ENCODE measurements around the gene PRKCZ. TPM values are rescaled to one million over a fixed set of nuclear protein-coding genes. Genes with fewer than 3 reads are reported as not detected.
A peak's percentile ranks its signal among the peaks of the same experiment; 100 is the strongest.

The PRKCZ gene
- total RNA-seq, 2 experiments from 2014 or later: 13.2 to 14.7 TPM

DNA sequence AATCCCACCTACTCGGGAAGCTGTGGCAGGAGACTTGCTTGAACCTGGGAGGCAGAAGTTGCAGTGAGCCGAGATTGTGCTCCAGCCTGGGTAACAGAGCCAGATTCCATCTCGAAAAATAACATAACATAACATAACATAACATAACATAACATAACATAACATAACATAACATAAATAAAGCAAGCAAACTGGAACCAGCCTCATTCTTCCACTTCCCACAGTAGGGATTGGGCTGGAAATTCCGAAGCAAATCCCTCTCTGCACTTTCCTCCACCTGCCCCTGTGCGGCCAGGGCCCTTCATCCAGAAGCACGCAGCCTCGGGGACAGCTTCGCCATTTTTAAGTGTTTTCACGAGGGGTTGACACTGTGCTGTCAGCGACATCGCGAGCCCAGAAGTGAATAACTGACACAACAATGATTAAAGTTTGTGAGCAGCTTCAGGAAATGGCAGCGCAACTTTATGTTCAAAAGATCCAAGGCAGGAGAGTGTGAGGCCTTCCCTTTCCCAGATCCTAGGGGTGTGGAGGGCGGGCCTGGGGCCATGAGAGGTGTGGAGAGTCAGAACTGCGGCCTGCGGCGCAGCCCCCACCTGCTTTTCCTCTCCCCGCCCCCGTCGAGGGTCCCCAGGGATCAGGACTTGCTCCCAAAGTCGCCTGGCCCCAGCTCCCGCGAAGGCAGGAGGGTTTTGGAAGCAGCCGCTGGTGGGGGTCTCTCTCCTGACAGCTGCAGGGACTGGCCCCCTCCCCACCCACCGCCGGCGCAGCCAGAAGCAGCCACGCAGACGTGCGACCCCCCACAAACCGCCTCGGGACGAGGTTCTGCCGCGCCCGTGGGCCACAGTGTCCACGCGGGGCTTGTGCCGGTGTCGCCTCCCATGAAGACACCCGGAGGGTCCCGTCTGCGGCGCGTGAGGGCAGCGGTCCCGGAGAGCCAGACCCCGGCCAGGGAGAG lies 31.7 kb upstream of the PRKCZ start:
- Mint-ChIP-seq H3K36me3 (no peaks in the 10 kb centered on the region), H3K27ac (no peak overlapping the region), H3K27me3 (peaks cover 58% of the 10 kb centered on the region), H3K4me1 (ENCODE audit: low read depth) (peaks cover 3% of the 10 kb centered on the region), H3K4me3 (peak overlapping the region; percentile 45), H3K9me3 (no peaks in the 10 kb centered on the region)
- ChIA-PET POLR2A (no interaction called here), CTCF (interaction anchor here (1.0 kb wide), 1 partner anchor 27 kb away, joined by 8 read pairs; no protein-coding TSS in a partner anchor)
- no peak for DNase-seq
- intact Hi-C loops (cut with micrococcal nuclease): no loop called here

DNA sequence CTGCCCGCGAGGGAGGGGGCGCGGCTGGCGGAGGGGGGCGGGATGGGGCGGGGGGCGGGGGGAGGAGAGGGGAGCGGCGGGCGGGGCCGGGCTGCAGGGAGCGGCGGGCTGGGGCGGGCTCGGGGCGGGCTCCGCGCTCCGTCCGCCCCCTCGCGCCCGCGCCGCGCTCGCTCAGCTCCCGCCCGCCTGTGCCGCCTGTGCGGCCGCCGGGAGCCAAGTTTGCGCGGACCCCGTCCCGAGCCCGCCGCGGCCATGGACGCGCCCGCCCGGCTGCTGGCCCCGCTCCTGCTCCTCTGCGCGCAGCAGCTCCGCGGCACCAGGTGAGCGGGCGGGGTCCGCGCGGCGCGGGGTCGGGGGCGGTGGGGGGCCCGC lies 31.1 kb upstream of the PRKCZ start, which contains the start of gene GABRD:
Gene GABRD (plus strand): TSS at position 174 of the 372 bp plus-strand sequence. CDS start 79 bp downstream, at position 253.
- Mint-ChIP-seq H3K27ac (no peak within 1 kb of the TSS), H3K9me3 (no peaks in the 10 kb centered on the region), H3K4me3 (peak within 1 kb of the TSS; percentile 45), H3K4me1 (ENCODE audit: low read depth) (peaks cover 3% of the 10 kb centered on the region), H3K27me3 (peaks cover 59% of the 10 kb centered on the region), H3K36me3 (no peaks in the 10 kb centered on the region)
- ChIA-PET POLR2A (no interaction called here), CTCF (interaction anchor here (1.0 kb wide), 1 partner anchor 26 kb away, joined by 8 read pairs; no protein-coding TSS in a partner anchor)
- DNase-seq: peak; percentile 15
- intact Hi-C loops (cut with micrococcal nuclease): no loop called here

DNA sequence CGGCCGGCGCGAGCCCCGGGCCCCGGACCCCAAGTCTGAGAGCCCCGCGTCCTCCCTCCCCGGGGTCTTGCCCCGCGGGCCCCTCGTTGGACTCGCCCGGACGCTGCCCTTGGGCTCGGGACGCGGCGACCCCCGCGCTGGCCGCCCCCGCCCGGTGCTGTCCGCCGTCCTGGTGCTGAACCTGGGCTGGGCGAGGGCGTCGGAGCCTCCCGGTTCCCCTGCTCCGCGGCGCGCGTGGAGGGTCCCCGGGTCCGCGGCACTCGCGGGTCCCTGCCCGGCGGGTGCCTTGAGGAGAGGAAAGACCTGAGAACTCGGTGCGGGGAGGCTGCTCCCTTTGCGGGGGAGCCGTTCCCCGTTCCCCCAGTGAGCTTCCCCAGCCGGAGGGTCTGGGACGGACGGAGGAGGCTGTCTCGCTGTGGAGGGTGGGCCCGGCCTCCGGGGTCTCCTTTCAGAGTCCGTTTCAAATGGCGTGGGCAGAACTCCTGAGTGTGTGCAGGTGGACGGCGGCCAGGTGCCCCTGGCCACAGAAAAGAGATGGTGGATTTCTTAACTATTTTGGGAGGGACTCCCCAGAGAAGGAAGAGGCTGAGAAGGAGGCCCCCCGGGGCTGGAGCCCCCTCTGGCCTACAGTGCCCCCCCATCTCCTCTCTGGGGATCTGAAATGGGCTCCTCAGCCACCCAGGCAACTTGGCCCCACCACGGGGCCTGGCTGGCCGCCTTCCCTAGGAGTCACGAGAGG lies 30.5 kb upstream of the PRKCZ start:
- DNase-seq: no peak
- Mint-ChIP-seq H3K36me3 (no peaks in the 10 kb centered on the region), H3K4me3 (no peak overlapping the region), H3K4me1 (ENCODE audit: low read depth) (peaks cover 3% of the 10 kb centered on the region), H3K27ac (no peak overlapping the region), H3K9me3 (no peaks in the 10 kb centered on the region), H3K27me3 (peaks cover 53% of the 10 kb centered on the region)
- CTCF ChIA-PET: interaction anchor here (1.0 kb wide), 1 partner anchor 25 kb away, joined by 8 read pairs; no protein-coding TSS in a partner anchor
- POLR2A ChIA-PET: no interaction called here
- intact Hi-C loops (cut with micrococcal nuclease): no loop called here

DNA sequence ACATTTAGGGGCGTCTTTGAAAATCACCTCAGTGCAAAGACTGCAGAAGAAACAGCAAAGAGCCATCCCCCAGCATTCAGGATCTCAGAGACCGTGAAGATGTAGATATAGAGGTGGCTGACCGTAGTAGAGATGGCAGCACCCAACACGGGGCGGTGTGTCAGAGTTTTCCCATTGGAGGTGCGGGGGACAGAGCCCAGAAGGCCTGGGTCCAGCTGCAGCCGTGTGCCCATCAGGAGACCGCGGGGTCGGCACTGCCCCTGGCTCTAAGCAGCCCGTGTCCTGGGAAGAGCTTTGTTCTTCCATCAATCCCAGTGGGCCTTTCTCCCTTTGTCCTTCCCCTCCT lies 29.9 kb upstream of the PRKCZ start:
- DNase-seq: no peak
- H3K9me3 Mint-ChIP-seq: no peaks in the 10 kb centered on the region
- intact Hi-C loops (cut with micrococcal nuclease): no loop called here
- H3K36me3 Mint-ChIP-seq: no peaks in the 10 kb centered on the region
- peaks cover 3% of the 10 kb centered on the region for H3K4me1 Mint-ChIP-seq (ENCODE audit: low read depth)
- H3K4me3 Mint-ChIP-seq: no peak overlapping the region
- peaks cover 48% of the 10 kb centered on the region for H3K27me3 Mint-ChIP-seq
- CTCF ChIA-PET: no interaction called here
- H3K27ac Mint-ChIP-seq: no peak overlapping the region
- POLR2A ChIA-PET: no interaction called here

DNA sequence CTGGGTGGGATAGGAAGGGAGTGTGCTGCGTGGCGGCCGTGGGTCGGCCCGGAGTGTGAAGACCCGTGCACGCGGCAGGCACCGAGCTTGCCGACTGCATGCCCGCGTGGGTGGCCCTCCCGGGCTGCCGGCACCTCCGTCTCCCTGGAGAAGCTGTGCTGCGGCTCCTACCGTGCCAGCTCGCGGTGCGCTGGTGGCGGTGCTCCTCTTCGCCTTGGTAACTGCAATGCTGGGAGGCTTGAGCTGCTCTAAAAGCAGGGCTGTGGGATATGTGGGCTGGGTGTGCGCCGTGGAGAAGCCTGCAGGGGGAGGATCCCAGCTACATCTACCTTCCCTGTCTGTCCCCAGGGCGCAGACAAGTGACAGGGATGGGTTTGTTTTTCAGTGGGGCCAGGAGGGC lies 28.7 kb upstream of the PRKCZ start:
- intact Hi-C loops (cut with micrococcal nuclease): no loop called here
- Mint-ChIP-seq H3K36me3 (no peaks in the 10 kb centered on the region), H3K4me1 (ENCODE audit: low read depth) (peaks cover 3% of the 10 kb centered on the region), H3K9me3 (no peaks in the 10 kb centered on the region), H3K4me3 (no peak overlapping the region), H3K27me3 (peaks cover 46% of the 10 kb centered on the region), H3K27ac (no peak overlapping the region)
- CTCF ChIA-PET: no interaction called here
- POLR2A ChIA-PET: no interaction called here
- DNase-seq: no peak

DNA sequence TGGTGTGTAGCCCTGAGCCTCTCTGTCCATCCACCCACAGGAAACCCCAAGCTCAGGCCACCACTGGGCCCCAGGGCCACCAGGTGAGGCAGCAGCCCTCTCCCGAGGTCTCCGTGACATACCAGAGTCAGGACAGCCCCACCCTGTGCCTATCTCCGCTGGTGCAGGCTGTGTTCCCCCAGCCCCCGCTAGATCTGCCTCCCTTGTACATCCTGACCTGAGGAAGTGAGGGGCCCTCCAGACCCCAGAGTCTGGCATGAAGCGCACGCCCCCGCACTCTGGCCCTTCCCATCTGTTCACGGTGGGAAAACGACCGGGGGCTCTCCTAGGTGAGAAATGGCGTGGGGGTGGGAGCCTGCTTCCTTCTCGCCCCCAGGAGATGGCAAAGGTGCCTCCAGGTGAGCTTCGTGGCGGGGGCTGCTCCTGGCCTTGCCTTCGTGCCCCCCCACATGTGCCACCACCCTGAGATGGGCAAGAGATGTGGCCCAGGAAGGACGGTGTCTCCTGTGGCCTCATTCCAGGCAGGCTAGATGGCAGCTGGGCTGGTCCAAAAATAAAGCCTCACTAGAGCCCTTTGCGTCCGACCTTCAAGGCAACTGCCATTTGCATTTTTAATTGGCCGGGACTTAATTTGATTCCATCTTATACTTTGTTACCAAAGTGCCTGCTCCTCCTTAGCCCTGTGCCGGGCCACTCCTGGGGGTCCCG lies 28.0 kb upstream of the PRKCZ start:
- CTCF ChIA-PET: no interaction called here
- POLR2A ChIA-PET: no interaction called here
- peaks cover 3% of the 10 kb centered on the region for H3K4me1 Mint-ChIP-seq (ENCODE audit: low read depth)
- DNase-seq: no peak
- intact Hi-C loops (cut with micrococcal nuclease): no loop called here
- no peaks in the 10 kb centered on the region for H3K36me3 Mint-ChIP-seq
- no peak overlapping the region for H3K4me3 Mint-ChIP-seq
- H3K27ac Mint-ChIP-seq: no peak overlapping the region
- H3K27me3 Mint-ChIP-seq: peaks cover 39% of the 10 kb centered on the region
- H3K9me3 Mint-ChIP-seq: no peaks in the 10 kb centered on the region

DNA sequence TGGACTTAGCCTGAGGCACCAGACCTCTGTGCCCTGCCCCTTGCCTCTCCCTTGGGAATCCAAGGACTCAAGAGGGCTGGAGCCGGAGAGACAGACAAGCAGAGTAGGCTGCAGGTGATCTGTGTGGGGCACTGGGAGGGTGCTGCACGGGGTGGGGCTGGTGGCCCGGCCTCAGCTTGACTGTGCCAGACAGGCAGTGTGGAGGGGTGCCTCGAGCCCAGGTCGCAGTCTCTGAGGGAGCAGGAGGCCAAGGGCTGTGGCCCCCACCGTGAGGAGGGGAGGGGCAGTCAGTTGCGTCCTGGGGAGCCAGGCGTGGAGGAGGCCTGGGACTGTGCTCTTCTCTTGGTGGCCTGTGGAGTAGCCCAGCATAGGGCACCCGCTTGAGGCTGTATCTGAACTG lies 27.0 kb upstream of the PRKCZ start:
- DNase-seq: no peak
- Mint-ChIP-seq H3K36me3 (no peaks in the 10 kb centered on the region), H3K27me3 (peaks cover 31% of the 10 kb centered on the region), H3K27ac (no peak overlapping the region), H3K4me3 (no peak overlapping the region), H3K9me3 (no peaks in the 10 kb centered on the region), H3K4me1 (ENCODE audit: low read depth) (peaks cover 3% of the 10 kb centered on the region)
- ChIA-PET POLR2A (no interaction called here), CTCF (no interaction called here)
- intact Hi-C loops (cut with micrococcal nuclease): no loop called here

DNA sequence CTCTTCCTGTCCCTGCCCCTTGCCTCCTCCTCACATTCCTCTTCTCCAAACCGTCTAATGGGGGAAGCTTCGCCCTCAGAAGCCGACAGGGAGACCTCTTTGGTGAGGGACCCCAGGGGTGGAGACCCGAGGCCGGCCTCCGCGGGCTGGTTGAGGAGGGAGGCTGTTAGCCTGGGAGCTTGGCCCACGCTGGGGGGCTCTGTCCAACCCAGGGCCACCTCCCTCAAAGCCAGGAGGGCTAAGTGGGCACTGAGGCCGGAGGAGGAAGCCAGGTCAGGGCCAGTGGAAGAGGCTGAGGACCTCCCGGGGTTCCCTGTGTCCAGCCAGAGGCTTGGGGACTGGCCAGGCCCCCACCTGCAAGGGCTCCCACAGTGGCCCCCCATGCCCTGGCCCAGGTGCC lies 25.8 kb upstream of the PRKCZ start:
- CTCF ChIA-PET: interaction anchor here (2.5 kb wide), 1 partner anchor 20 kb away, joined by 9 read pairs; no protein-coding TSS in a partner anchor
- Mint-ChIP-seq H3K27me3 (peaks cover 27% of the 10 kb centered on the region), H3K27ac (no peak overlapping the region), H3K9me3 (no peaks in the 10 kb centered on the region), H3K4me3 (no peak overlapping the region), H3K4me1 (ENCODE audit: low read depth) (no peaks in the 10 kb centered on the region), H3K36me3 (no peaks in the 10 kb centered on the region)
- intact Hi-C loops (cut with micrococcal nuclease): no loop called here
- no peak for DNase-seq
- POLR2A ChIA-PET: no interaction called here

DNA sequence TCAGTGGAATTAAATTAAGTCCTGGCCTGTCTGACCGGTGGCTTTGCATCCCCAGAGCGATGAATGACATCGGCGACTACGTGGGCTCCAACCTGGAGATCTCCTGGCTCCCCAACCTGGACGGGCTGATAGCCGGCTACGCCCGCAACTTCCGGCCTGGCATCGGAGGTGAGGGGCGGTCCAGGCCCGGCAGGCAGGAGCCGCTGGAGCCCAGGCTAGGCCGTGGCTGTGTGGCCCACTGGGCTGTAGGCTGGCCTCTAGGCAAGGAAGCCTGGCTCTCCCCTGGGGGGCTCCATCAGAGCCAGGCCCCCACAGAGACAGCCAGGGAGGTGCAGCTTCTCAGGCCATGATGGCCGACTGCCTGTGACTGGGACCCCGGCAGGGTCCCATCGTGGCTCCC lies 25.3 kb upstream of the PRKCZ start:
- DNase-seq: no peak
- peaks cover 27% of the 10 kb centered on the region for H3K27me3 Mint-ChIP-seq
- intact Hi-C loops (cut with micrococcal nuclease): no loop called here
- no peaks in the 10 kb centered on the region for H3K36me3 Mint-ChIP-seq
- ChIA-PET CTCF (interaction anchor here (2.5 kb wide), 1 partner anchor 20 kb away, joined by 9 read pairs; no protein-coding TSS in a partner anchor), POLR2A (no interaction called here)
- no peak overlapping the region for H3K27ac Mint-ChIP-seq
- H3K4me1 Mint-ChIP-seq (ENCODE audit: low read depth): no peaks in the 10 kb centered on the region
- no peak overlapping the region for H3K4me3 Mint-ChIP-seq
- no peaks in the 10 kb centered on the region for H3K9me3 Mint-ChIP-seq

DNA sequence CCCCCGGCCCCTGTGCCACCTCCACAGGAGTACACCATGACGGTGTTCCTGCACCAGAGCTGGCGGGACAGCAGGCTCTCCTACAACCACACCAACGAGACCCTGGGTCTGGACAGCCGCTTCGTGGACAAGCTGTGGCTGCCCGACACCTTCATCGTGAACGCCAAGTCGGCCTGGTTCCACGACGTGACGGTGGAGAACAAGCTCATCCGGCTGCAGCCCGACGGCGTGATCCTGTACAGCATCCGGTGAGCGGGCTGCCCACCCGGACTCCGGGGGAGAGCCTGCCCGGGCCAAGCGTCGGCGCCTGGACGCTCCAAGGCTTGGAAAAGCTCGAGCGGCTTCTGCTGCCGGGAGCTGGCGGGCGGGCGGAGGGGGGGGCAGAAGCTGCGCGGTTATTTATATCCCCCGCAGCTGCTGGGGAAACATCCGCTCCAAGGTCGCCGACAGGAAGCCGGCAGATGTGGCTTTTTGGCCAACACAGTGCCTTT lies 24.7 kb upstream of the PRKCZ start:
- no peaks in the 10 kb centered on the region for H3K9me3 Mint-ChIP-seq
- no peak overlapping the region for H3K4me3 Mint-ChIP-seq
- peaks cover 24% of the 10 kb centered on the region for H3K27me3 Mint-ChIP-seq
- no peaks in the 10 kb centered on the region for H3K36me3 Mint-ChIP-seq
- DNase-seq: no peak
- H3K27ac Mint-ChIP-seq: no peak overlapping the region
- CTCF ChIA-PET: interaction anchor here (2.5 kb wide), 1 partner anchor 19 kb away, joined by 9 read pairs; no protein-coding TSS in a partner anchor
- intact Hi-C loops (cut with micrococcal nuclease): no loop called here
- H3K4me1 Mint-ChIP-seq (ENCODE audit: low read depth): no peaks in the 10 kb centered on the region
- POLR2A ChIA-PET: no interaction called here

DNA sequence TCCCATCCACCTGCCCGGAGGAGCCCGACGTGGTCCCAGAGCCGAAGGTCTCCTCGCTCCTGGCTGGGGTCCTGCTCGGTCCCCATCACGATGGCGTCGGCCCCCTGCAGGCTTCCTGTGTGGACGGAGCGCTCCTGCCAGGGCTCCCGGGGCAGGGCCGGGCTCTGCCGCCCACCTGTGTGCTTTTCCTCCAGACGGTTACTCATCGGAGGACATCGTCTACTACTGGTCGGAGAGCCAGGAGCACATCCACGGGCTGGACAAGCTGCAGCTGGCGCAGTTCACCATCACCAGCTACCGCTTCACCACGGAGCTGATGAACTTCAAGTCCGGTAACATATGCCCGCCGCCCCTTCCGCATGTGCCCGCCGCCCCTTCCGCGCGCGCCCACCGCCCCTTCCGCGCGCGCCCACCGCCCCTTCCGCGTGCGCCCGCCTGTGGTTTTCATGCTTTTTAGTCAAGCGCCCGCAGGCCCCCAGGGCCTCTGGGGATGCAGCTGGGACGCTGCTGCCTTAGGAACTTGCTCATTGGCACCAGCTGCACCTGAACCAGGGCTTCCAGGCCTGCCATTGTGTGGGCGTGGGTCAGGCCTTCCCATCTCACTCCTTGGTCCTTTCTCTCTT lies 22.1 kb upstream of the PRKCZ start:
- Mint-ChIP-seq H3K36me3 (no peaks in the 10 kb centered on the region), H3K27me3 (peaks cover 2% of the 10 kb centered on the region), H3K4me1 (ENCODE audit: low read depth) (no peaks in the 10 kb centered on the region), H3K9me3 (no peaks in the 10 kb centered on the region), H3K27ac (no peak overlapping the region), H3K4me3 (no peak overlapping the region)
- no peak for DNase-seq
- intact Hi-C loops (cut with micrococcal nuclease): no loop called here
- ChIA-PET POLR2A (no interaction called here), CTCF (no interaction called here)

All from activated CD4-positive, alpha-beta memory T cell treated with anti-CD3 and anti-CD28 coated beads for 36 hours (primary cell).